ENCODE measurements around the gene REXO1. TPM values are rescaled to one million over a fixed set of nuclear protein-coding genes. Genes with fewer than 3 reads are reported as not detected.

The REXO1 gene
- total and polyA plus RNA-seq, 2 of the 13 experiments (the other 11 are each of a cell fraction or from before 2014, with no cell fraction given): 5.0 to 11.2 TPM

DNA sequence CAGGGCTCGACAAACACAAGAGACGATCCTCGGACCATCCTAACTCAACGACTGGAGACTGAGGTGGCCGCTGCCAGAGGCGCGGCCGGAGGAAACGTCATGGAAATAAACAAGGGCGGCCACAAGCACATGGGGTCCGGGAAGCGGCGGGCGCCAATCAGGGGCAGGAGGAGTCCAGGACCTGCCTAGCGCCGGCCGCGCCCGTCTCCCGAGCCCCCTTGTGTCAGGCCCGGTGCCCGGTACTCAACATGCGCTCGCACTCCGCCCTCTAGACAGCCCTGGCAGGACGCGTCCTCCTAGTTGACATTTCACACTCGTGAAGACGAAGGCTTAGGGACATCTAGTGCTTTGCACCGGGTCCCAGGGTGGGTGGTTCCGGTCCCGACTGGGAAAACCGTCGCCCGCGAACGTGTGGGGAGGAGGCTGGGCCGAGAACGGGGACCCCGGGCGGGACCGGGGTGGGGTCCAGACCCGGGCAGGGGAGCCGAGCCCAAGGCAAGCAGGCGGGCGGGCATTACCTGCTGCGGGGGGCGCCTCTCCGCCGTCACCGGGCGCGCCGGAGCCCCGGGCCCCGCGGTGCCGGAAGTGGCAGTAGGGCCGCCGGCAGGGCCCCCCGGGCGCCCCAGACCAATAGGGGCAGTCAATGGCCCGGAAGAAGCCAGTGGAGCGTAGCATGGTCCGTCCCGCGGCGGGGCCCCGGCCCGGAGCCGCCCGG lies 442 bp downstream of the REXO1 start (continued):
- no peak for TF ChIP-seq NCOA5 (CRISPR knock-in tag; IDR thresholded peaks at IDR 0.05)
- no peak for TF ChIP-seq NR1H2 (CRISPR knock-in tag; IDR thresholded peaks at IDR 0.05; ENCODE audit: borderline replicate concordance, low read depth)
- no peak for TF ChIP-seq SIX1 (CRISPR knock-in tag; IDR thresholded peaks at IDR 0.05; ENCODE audit: borderline replicate concordance)
- TF ChIP-seq, protein P1, sequence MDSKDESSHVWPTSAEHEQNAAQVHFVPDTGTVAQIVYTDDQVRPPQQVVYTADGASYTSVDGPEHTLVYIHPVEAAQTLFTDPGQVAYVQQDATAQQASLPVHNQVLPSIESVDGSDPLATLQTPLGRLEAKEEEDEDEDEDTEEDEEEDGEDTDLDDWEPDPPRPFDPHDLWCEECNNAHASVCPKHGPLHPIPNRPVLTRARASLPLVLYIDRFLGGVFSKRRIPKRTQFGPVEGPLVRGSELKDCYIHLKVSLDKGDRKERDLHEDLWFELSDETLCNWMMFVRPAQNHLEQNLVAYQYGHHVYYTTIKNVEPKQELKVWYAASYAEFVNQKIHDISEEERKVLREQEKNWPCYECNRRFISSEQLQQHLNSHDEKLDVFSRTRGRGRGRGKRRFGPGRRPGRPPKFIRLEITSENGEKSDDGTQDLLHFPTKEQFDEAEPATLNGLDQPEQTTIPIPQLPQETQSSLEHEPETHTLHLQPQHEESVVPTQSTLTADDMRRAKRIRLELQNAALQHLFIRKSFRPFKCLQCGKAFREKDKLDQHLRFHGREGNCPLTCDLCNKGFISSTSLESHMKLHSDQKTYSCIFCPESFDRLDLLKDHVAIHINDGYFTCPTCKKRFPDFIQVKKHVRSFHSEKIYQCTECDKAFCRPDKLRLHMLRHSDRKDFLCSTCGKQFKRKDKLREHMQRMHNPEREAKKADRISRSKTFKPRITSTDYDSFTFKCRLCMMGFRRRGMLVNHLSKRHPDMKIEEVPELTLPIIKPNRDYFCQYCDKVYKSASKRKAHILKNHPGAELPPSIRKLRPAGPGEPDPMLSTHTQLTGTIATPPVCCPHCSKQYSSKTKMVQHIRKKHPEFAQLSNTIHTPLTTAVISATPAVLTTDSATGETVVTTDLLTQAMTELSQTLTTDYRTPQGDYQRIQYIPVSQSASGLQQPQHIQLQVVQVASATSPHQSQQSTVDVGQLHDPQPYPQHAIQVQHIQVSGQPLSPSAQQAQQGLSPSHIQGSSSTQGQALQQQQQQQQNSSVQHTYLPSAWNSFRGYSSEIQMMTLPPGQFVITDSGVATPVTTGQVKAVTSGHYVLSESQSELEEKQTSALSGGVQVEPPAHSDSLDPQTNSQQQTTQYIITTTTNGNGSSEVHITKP (CRISPR knock-in tag; IDR thresholded peaks at IDR 0.05; ENCODE audit: low read depth): no peak
- TF ChIP-seq, protein P2, sequence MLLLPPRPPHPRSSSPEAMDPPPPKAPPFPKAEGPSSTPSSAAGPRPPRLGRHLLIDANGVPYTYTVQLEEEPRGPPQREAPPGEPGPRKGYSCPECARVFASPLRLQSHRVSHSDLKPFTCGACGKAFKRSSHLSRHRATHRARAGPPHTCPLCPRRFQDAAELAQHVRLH (CRISPR knock-in tag; IDR thresholded peaks at IDR 0.05; ENCODE audit: borderline replicate concordance, low read depth): 0 out of 2 replicates have a peak, but pooled peaks have one; percentile 12
- no peak for TF ChIP-seq STAG1 (CRISPR knock-in tag; IDR thresholded peaks at IDR 0.05)
- no peak for TF ChIP-seq MBD4 (IDR thresholded peaks at IDR 0.05; ENCODE audit: borderline replicate concordance, low read length)
- TF ChIP-seq PAX8 (CRISPR knock-in tag; IDR thresholded peaks at IDR 0.05; ENCODE audit: borderline replicate concordance): no peak; the same call in 1 of the 2 replicates
- no peak for TF ChIP-seq ZNF343 (CRISPR knock-in tag; IDR thresholded peaks at IDR 0.05)
- TF ChIP-seq POLR2AphosphoS2 (IDR thresholded peaks at IDR 0.05; ENCODE audit: low read depth, low read length): no peak
- TF ChIP-seq, protein P3, sequence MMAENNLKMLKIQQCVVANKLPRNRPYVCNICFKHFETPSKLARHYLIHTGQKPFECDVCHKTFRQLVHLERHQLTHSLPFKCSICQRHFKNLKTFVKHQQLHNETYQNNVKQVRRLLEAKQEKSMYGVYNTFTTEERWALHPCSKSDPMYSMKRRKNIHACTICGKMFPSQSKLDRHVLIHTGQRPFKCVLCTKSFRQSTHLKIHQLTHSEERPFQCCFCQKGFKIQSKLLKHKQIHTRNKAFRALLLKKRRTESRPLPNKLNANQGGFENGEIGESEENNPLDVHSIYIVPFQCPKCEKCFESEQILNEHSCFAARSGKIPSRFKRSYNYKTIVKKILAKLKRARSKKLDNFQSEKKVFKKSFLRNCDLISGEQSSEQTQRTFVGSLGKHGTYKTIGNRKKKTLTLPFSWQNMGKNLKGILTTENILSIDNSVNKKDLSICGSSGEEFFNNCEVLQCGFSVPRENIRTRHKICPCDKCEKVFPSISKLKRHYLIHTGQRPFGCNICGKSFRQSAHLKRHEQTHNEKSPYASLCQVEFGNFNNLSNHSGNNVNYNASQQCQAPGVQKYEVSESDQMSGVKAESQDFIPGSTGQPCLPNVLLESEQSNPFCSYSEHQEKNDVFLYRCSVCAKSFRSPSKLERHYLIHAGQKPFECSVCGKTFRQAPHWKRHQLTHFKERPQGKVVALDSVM (CRISPR knock-in tag; IDR thresholded peaks at IDR 0.05): peak; percentile 7; the same call in 1 of the 2 replicates
- TF ChIP-seq, protein P4, sequence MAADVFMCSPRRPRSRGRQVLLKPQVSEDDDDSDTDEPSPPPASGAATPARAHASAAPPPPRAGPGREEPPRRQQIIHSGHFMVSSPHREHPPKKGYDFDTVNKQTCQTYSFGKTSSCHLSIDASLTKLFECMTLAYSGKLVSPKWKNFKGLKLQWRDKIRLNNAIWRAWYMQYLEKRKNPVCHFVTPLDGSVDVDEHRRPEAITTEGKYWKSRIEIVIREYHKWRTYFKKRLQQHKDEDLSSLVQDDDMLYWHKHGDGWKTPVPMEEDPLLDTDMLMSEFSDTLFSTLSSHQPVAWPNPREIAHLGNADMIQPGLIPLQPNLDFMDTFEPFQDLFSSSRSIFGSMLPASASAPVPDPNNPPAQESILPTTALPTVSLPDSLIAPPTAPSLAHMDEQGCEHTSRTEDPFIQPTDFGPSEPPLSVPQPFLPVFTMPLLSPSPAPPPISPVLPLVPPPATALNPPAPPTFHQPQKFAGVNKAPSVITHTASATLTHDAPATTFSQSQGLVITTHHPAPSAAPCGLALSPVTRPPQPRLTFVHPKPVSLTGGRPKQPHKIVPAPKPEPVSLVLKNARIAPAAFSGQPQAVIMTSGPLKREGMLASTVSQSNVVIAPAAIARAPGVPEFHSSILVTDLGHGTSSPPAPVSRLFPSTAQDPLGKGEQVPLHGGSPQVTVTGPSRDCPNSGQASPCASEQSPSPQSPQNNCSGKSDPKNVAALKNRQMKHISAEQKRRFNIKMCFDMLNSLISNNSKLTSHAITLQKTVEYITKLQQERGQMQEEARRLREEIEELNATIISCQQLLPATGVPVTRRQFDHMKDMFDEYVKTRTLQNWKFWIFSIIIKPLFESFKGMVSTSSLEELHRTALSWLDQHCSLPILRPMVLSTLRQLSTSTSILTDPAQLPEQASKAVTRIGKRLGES (CRISPR knock-in tag; IDR thresholded peaks at IDR 0.05; ENCODE audit: borderline replicate concordance): 0 out of 2 replicates have a peak, but pooled peaks have one; percentile 41
- TF ChIP-seq JUND (CRISPR knock-in tag; IDR thresholded peaks at IDR 0.05): no peak
- no peak for TF ChIP-seq ZNF607 (CRISPR knock-in tag; IDR thresholded peaks at IDR 0.05; ENCODE audit: borderline replicate concordance)
- no peak for TF ChIP-seq ZNF776 (CRISPR knock-in tag; IDR thresholded peaks at IDR 0.05)
- peak; percentile 96 for TF ChIP-seq ZNF335 (CRISPR knock-in tag; IDR thresholded peaks at IDR 0.05)
- no peak for TF ChIP-seq PHF5A (CRISPR knock-in tag; IDR thresholded peaks at IDR 0.05; ENCODE audit: low read depth, unreplicated experiment)
- TF ChIP-seq ZBTB38 (CRISPR knock-in tag; IDR thresholded peaks at IDR 0.05): no peak
- TF ChIP-seq, protein P5, sequence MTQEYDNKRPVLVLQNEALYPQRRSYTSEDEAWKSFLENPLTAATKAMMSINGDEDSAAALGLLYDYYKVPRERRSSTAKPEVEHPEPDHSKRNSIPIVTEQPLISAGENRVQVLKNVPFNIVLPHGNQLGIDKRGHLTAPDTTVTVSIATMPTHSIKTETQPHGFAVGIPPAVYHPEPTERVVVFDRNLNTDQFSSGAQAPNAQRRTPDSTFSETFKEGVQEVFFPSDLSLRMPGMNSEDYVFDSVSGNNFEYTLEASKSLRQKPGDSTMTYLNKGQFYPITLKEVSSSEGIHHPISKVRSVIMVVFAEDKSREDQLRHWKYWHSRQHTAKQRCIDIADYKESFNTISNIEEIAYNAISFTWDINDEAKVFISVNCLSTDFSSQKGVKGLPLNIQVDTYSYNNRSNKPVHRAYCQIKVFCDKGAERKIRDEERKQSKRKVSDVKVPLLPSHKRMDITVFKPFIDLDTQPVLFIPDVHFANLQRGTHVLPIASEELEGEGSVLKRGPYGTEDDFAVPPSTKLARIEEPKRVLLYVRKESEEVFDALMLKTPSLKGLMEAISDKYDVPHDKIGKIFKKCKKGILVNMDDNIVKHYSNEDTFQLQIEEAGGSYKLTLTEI (CRISPR knock-in tag; conservative IDR thresholded peaks at IDR 0.05): no peak

Data from HepG2 (cell line).